Heart left ventricle (tissue), 16 donors: ENCODE measurements around the gene CBX5. TPM values are rescaled to one million over a fixed set of nuclear protein-coding genes. Genes with fewer than 3 reads are reported as not detected.
A peak's percentile ranks its signal among the peaks of the same experiment; 100 is the strongest.

Experiments used
- ATAC-seq, 4 donors: fragments of 200-7000 bp; cut with Tn5 transposase; one replicate each; pipeline ENCODE4 v1.9.1; 2020 to 2022; ENCODE audit warnings: moderate library complexity in 4 of 4, mild to moderate bottlenecking in 3 of 4, moderate number of reproducible peaks in 1 of 4
- DNase-seq, 5 donors: peaks; one replicate each; pipeline ENCODE4 v3.0.0-alpha.2; 2020
- H3K27ac ChIP-seq, 12 donors: fragments of 200-600 bp; sonication (generic) in 4 of 12; one replicate each; pipeline versions ENCODE4 v1.5.0 to v1.8.0; 2016 to 2022; ENCODE audit warnings: mild to moderate bottlenecking in 2 of 12
- H3K27me3 ChIP-seq, 9 donors: fragments of 200-600 bp; sonication (generic) in 2 of 9; one replicate each; pipeline versions ENCODE4 v1.5.1 to v1.8.0; 2016 to 2022; ENCODE audit warnings: mild to moderate bottlenecking in 3 of 9
- H3K36me3 ChIP-seq, 9 donors: fragments of 200-600 bp; sonication (generic) in 2 of 9; one replicate each; pipeline versions ENCODE4 v1.5.0 to v1.8.0; 2018 to 2022; ENCODE audit warnings: mild to moderate bottlenecking in 2 of 9
- H3K4me1 ChIP-seq, 12 donors: fragments of 200-600 bp; sonication (generic) in 4 of 12; one replicate each; pipeline versions ENCODE4 v1.5.0 to v1.8.0; 2016 to 2022; ENCODE audit warnings: mild to moderate bottlenecking in 3 of 12
- H3K4me3 ChIP-seq, 12 donors: fragments of 200-600 bp; sonication (generic) in 4 of 12; one replicate each; pipeline versions ENCODE4 v1.5.0 to v1.8.0; 2017 to 2022; ENCODE audit warnings: mild to moderate bottlenecking in 9 of 12, moderate library complexity in 4 of 12
- H3K9me3 ChIP-seq, 12 donors: fragments of 200-600 bp; sonication (generic) in 4 of 12; one replicate each; pipeline versions ENCODE4 v1.5.0 to v1.8.0; 2016 to 2022; ENCODE audit warnings: mild to moderate bottlenecking in 1 of 12
- CTCF ChIP-seq, 12 donors: fragments of 200-600 bp; sonication (generic) in 4 of 12; IDR thresholded peaks; one replicate each; pipeline versions ENCODE4 v1.5.0 to v1.8.0; 2018 to 2022; ENCODE audit warnings: antibody characterized with exemption in 12 of 12, mild to moderate bottlenecking in 5 of 12
- POLR2A ChIP-seq, 2 donors: fragments of 450-650 bp; IDR thresholded peaks; one replicate each; pipeline ENCODE4 v1.6.1; 2017; ENCODE audit warnings: antibody characterized with exemption in 2 of 2, mild to moderate bottlenecking in 2 of 2, moderate library complexity in 2 of 2
- WGBS, 4 donors: extraction: QIAGEN DNeasy Blood & Tissue Kit in 2 of 4; methylation state at CpG; one replicate each; pipeline versions ENCODE4 v1.1.5 to v1.1.7; 2013 to 2018; 5-methylcytosine and 5-hydroxymethylcytosine counted together
- intact Hi-C, 10 donors: fragments of 100-400 bp; cut with DNase I; formaldehyde crosslinking; loops; one replicate each; pipeline versions ENCODE4 v1.11.1 to v1.14.2; 2022
- polyA plus RNA-seq, 2 donors: library from polyadenylated mRNA; stranded (reverse); fragments of 200-250 nt; gene quantifications; one replicate each; pipeline ENCODE4 v1.2.3, GENCODE V29; 2013
- total RNA-seq, 9 donors: library from RNA; depleted of rRNA in 2 of 9; stranded (reverse); fragments of >200 nt in 2 of 9; fragmentation: NEBNext Ultra II Directional in 3 of 9; extraction: Animal tissue kit (Norgen Biotek cat#: 25700) in 3 of 9; gene quantifications; one replicate each; pipeline versions ENCODE4 v1.1.0 to v1.2.4, GENCODE V29; 2016 to 2023
- donor health status: ischemic (EF 13 %, LVEDD 7.1; RV severe dilation, severe dysfunction).
- donor health status: healthy with polysubstance abuse.
- donor health status: DM: no; HTN: yes; CAD: no.
- donor health status: DM: no; HTN: no; CAD: no.
- donor health status: ischemic (EF 25% LVEDD 6.9; RV normal size, moderate dysfunction).
- donor health status: ischemic (EF 25% LVEDD 5.7; RV mildly dilated, moderate dysfunction).
- donor health status: healthy.
- donor health status: DM: yes; HTN: yes; CAD: no.
- donor health status: ischemic (EF 35%, LVEDD 5.7; RV mildly dilated, moderate dysfunction).
- donor health status: nonischemic (EF 11% LVEDD 7.7; RV severe dilation, severe dysfunction).
- donor health status: DM: yes; HTN: yes; CAD: no.
- donor health status: PGD.
- donor health status: ischemic (EF 29% LVEDD 5.4; RV normal size, mild dysfunction).
- donor health status: nonischemic (EF 23%, LVEDD 6.1; RV moderate dilation, normal function).

CBX5 gene
- total and polyA plus RNA-seq, 11 donors = 18.4 to 59.5 (median 39.9) TPM

DNA sequence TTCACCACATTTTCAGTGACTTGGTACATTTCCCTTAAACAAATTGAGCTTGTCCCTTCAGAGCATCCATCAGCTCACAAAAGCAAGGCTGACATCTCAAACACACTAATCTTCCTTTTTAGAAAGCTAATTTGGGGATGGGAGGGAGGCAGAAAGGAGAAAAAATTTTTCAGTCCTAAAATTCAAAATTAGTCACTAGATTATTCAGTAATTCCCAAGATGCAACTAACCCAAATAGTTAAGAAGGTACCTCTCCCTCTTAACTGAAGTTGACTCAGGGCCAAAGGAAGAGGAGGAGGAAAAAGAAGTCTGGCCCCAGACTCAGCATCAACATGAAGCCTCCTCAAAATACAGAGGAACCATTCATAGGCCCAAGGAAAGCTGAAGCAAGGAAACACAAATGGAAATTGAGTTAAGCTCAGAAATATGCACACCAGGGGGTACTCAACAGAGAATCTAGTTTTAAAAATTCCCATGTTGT lies 21.7 kb downstream of the CBX5 start:
- Histone ChIP-seq H3K27me3 (no peaks in the 10 kb centered on the region), H3K36me3 (peaks cover 0 to 45% (median 34%) of the 10 kb centered on the region in 9 donors), H3K4me1 (peaks cover 2 to 64% (median 48%) of the 10 kb centered on the region in 12 donors), H3K27ac (peak overlapping the region; percentile 15 to 97 (median 81)), H3K4me3 (peak overlapping the region in 4 of 12 donors; percentile 50 to 59 (median 54)), H3K9me3 (no peaks in the 10 kb centered on the region)
- ATAC-seq = peak in 2 of 4 donors; percentile 38 to 51
- TF ChIP-seq POLR2A (IDR thresholded peaks at IDR 0.05) = no peak
- TF ChIP-seq CTCF (IDR thresholded peaks at IDR 0.05) = no peak
- DNase-seq = no peak
- intact Hi-C loops = loop anchor here in 4 of 10 donors (2.0 to 10.0 kb wide), 3 partner anchors 21 to 107 kb away; partner anchors contain the start of genes COPZ1 (in 2 of the 4) and GPR84 (in 2 of the 4)

GRCh38 chr12:54257332-54257731 lies 22.6 kb downstream of the CBX5 start:
- H3K36me3 ChIP-seq = peaks cover 0 to 54% (median 35%) of the 10 kb centered on the region in 9 donors
- no peak overlapping the region for H3K4me3 ChIP-seq
- no peaks in the 10 kb centered on the region for H3K9me3 ChIP-seq
- H3K27ac ChIP-seq = peak overlapping the region in 5 of 12 donors; percentile 4 to 97 (median 76)
- peaks cover 2 to 58% (median 43%) of the 10 kb centered on the region in 12 donors for H3K4me1 ChIP-seq
- ATAC-seq (no peak), DNase-seq (no peak)
- TF ChIP-seq POLR2A (IDR thresholded peaks at IDR 0.05) = no peak
- no peak for TF ChIP-seq CTCF (IDR thresholded peaks at IDR 0.05)
- intact Hi-C loops = loop anchor here in 4 of 10 donors (10.0 kb wide), 2 partner anchors 67 to 107 kb away; partner anchors contain the start of genes COPZ1 (in 2 of the 4) and GPR84 (in 2 of the 4)
- 88 to 89% (median 89%) methylated on average over 8 of the region's 8 CpGs for WGBS, 4 donors
- H3K27me3 ChIP-seq = no peaks in the 10 kb centered on the region

GRCh38 chr12:54253240-54253639 lies 26.7 kb downstream of the CBX5 start:
- peaks cover 0 to 29% (median 16%) of the 10 kb centered on the region in 12 donors for H3K4me1 ChIP-seq
- ATAC-seq (no peak), DNase-seq (no peak)
- peaks cover 0 to 83% (median 62%) of the 10 kb centered on the region in 9 donors for H3K36me3 ChIP-seq
- H3K27me3 ChIP-seq = no peaks in the 10 kb centered on the region
- intact Hi-C loops = loop anchor here in 4 of 10 donors (2.0 to 10.0 kb wide), 3 partner anchors 70 to 112 kb away; partner anchors contain the start of genes COPZ1 (in 2 of the 4) and GPR84 (in 2 of the 4)
- no peaks in the 10 kb centered on the region for H3K9me3 ChIP-seq
- no peak overlapping the region for H3K4me3 ChIP-seq
- H3K27ac ChIP-seq = no peak overlapping the region
- 94 to 100% (median 96%) methylated on average over 4 of the region's 4 CpGs for WGBS, 4 donors
- no peak for TF ChIP-seq CTCF (IDR thresholded peaks at IDR 0.05)
- no peak for TF ChIP-seq POLR2A (IDR thresholded peaks at IDR 0.05)

DNA sequence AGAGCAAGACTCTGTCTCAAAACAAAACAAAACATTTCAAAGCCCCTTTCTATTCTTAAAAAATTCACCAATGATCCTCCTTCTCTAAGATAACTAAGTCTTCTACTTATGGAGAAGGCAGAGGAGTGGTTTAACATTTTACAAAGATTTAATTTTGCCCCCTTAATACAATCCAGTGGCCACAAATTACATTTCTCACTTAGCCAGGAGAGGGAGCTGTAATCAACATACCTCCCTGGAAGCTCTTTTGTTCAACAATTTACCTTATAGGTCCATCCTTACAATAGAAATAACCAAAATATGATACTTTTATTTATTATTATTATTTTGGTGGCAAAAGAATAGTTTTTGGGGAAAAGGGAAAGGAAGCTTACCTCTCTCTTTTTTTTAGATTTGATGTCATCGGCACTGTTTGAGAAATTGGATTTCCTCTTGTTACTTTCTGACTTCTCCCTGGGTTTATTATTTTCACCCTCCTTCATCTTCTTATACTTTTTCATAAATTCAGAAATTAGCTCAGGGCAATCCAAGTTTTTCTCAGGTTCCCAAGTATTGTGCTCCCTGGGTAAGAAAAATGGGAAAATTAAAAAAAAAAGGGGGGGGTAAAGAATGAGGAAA lies 28.1 kb downstream of the CBX5 start:
- peaks cover 0 to 83% (median 67%) of the 10 kb centered on the region in 9 donors for H3K36me3 ChIP-seq
- H3K9me3 ChIP-seq = no peaks in the 10 kb centered on the region
- peak in 2 of 4 donors; percentile 32 to 48 for ATAC-seq
- no peak overlapping the region for H3K4me3 ChIP-seq
- 88 to 96% (median 93%) methylated on average over 1 of the region's 1 CpG for WGBS, 4 donors
- no peak for DNase-seq
- H3K4me1 ChIP-seq = peaks cover 0 to 17% (median 11%) of the 10 kb centered on the region in 12 donors
- TF ChIP-seq CTCF (IDR thresholded peaks at IDR 0.05) = peak; percentile 46 to 71 (median 62)
- TF ChIP-seq POLR2A (IDR thresholded peaks at IDR 0.05) = no peak
- H3K27me3 ChIP-seq = no peaks in the 10 kb centered on the region
- no peak overlapping the region for H3K27ac ChIP-seq
- intact Hi-C loops = loop anchor here in 4 of 10 donors (2.0 to 10.0 kb wide), 3 partner anchors 71 to 113 kb away; partner anchors contain the start of genes COPZ1 (in 2 of the 4) and GPR84 (in 2 of the 4)
